ENCODE measurements around the gene HSPA1L.
"Not testable (repeated sequence)": the region's sequence is repeated elsewhere in the genome, so short reads cannot be mapped to it uniquely, and the experiment has no call there.

GRCh38 chr6:31864123-31864562, 49.1 kb upstream of the HSPA1L start:
- not testable (repeated sequence) for TF ChIP-seq CTCF (IDR thresholded peaks at IDR 0.05; ENCODE audit: extremely low read depth in 1 of 2, insufficient read depth in 1 of 2, low read depth in 1 of 2, low read length in 2 of 2); EZH2 (IDR thresholded peaks at IDR 0.05; ENCODE audit: borderline replicate concordance, low read depth, low read length, severe bottlenecking); MYC (IDR thresholded peaks at IDR 0.05; ENCODE audit: low read depth, low read length)
